A673 (cell line): Measurements from ENCODE around the gene SGK1.

ENCODE experiments used
- CTCF ChIP-seq: fragments of 300-800, 200-600 bp; sonication (generic); conservative IDR thresholded peaks from 2 replicates; pipeline ENCODE4 v1.5.1; 2017; ENCODE audit warnings: low read depth, mild to moderate bottlenecking, antibody characterized with exemption, low read length, moderate library complexity, mixed read lengths
- EZH2 ChIP-seq: fragments of 200-600 bp; sonication (generic); IDR thresholded peaks from 2 replicates; pipeline ENCODE4 v1.6.1; 2017; ENCODE audit warnings: borderline replicate concordance, low read depth, mild to moderate bottlenecking, mixed read lengths, antibody characterized with exemption, low read length; ENCODE audit not compliant: poor library complexity, severe bottlenecking

GRCh38 chr6:134361011-134361410, 43.1 kb upstream of the SGK1 start:
- TF ChIP-seq CTCF (no peak), EZH2 (no peak)
